GM12878 (cell line): ENCODE measurements around the gene TBCD. TPM values are rescaled to one million over a fixed set of nuclear protein-coding genes. Genes with fewer than 3 reads are reported as not detected.

ENCODE experiments used
- ATAC-seq: fragments of 200-7000 bp; cut with Tn5 transposase; 3 replicates; pipeline ENCODE4 v1.9.1; 2020; ENCODE audit warnings: mild to moderate bottlenecking, moderate library complexity
- BruUV-seq: library from RNA; stranded (reverse); fragments of 400-500 nt; replicated peaks from 2 replicates; lab custom pipeline; 2021; lab: Mats Ljungman, UMichigan
- CTCF ChIA-PET: fragments of 300-600 bp; sonication (Branson Sonifier 250); formaldehyde crosslinking; extraction: SDS; loops from one replicate; lab custom pipeline; 2021; ENCODE audit warnings: inconsistent platforms; lab: Yijun Ruan, JAX
- POLR2A ChIA-PET: fragments of 350-600 bp; formaldehyde crosslinking; extraction: SDS; loops from one replicate; lab custom pipeline; 2021; ENCODE audit warnings: inconsistent platforms; lab: Charles Lee
- RAD21 ChIA-PET: fragments of 300-600 bp; sonication (Branson Sonifier 250); formaldehyde crosslinking; loops from one replicate; lab custom pipeline; 2023; ENCODE audit warnings: antibody characterized with exemption; ENCODE audit not compliant: unreplicated experiment; lab: Charles Lee
- SMC1A ChIA-PET: fragments of 300-600 bp; sonication (Branson Sonifier 250); formaldehyde crosslinking; loops from one replicate; lab custom pipeline; 2023; ENCODE audit not compliant: unreplicated experiment, uncharacterized antibody; lab: Charles Lee
- DNase-seq: peaks from one replicate; pipeline ENCODE4 v3.0.0-alpha.2; 2011; ENCODE audit warnings: low read depth, low spot score
- FAIRE-seq: peaks from 3 replicates; lab custom pipeline; 2011; peaks lifted over from hg19 to GRCh38; lab: Jason Lieb, UNC
- H2AFZ ChIP-seq: 2 replicates; pipeline ENCODE4 v1.6.0; 2011; ENCODE audit warnings: low read depth, low read length, control low read depth; ENCODE audit not compliant: control insufficient read depth
- H3K27ac ChIP-seq: 2 replicates; pipeline ENCODE4 v1.5.1; 2011; ENCODE audit warnings: control low read depth; ENCODE audit not compliant: control insufficient read depth, insufficient read depth
- H3K27me3 ChIP-seq, 2 experiments: replicated peaks in 1 of 2; 2 replicates each; pipeline versions ENCODE4 v1.6.0 to v1.6.1; 2011; ENCODE audit warnings: low read length in 1 of 2; ENCODE audit not compliant: control insufficient read depth in 2 of 2, insufficient read depth in 2 of 2
- H3K36me3 ChIP-seq, 2 experiments: 2 replicates each; pipeline ENCODE4 v1.5.1; 2011; ENCODE audit warnings: low read length in 1 of 2; ENCODE audit not compliant: control insufficient read depth in 2 of 2, insufficient read depth in 2 of 2
- H3K4me1 ChIP-seq: 2 replicates; pipeline ENCODE4 v1.6.1; 2011; ENCODE audit warnings: mild to moderate bottlenecking, low read length, moderate library complexity, mixed read lengths; ENCODE audit not compliant: control insufficient read depth, insufficient read depth
- H3K4me2 ChIP-seq: 2 replicates; pipeline ENCODE4 v1.6.0; 2011; ENCODE audit warnings: control low read depth; ENCODE audit not compliant: control insufficient read depth, insufficient read depth
- H3K4me3 ChIP-seq: fragments of 200-600 bp; sonication (generic); 2 replicates; pipeline ENCODE4 v1.5.1; 2016
- H3K79me2 ChIP-seq: 2 replicates; pipeline ENCODE4 v1.6.0; 2011; ENCODE audit warnings: low read length; ENCODE audit not compliant: control insufficient read depth, insufficient read depth
- H3K9ac ChIP-seq: 2 replicates; pipeline ENCODE4 v1.8.0; 2011; ENCODE audit warnings: low read length, control low read depth, mixed read lengths; ENCODE audit not compliant: control insufficient read depth, insufficient read depth
- H3K9me3 ChIP-seq: replicated peaks from 3 replicates; pipeline ENCODE4 v1.5.1; 2011; ENCODE audit warnings: mild to moderate bottlenecking, low read length; ENCODE audit not compliant: control insufficient read depth, insufficient read depth
- H4K20me1 ChIP-seq: 2 replicates; pipeline ENCODE4 v1.6.0; 2011; ENCODE audit not compliant: control insufficient read depth, insufficient read depth
- BMI1 ChIP-seq: fragments of 450-650 bp; IDR thresholded peaks from 2 replicates; pipeline ENCODE4 v1.6.1; 2016; ENCODE audit warnings: mild to moderate bottlenecking, moderate library complexity, borderline replicate concordance
- CBX3 ChIP-seq: fragments of 200-600 bp; sonication (generic); IDR thresholded peaks from 2 replicates; pipeline ENCODE4 v1.6.1; 2016; ENCODE audit warnings: low read depth, borderline replicate concordance
- CHD1 ChIP-seq: IDR thresholded peaks from 2 replicates; pipeline ENCODE4 v1.6.1; 2012; ENCODE audit warnings: low read depth, low read length, improper control_type of control experiment
- EED ChIP-seq: sonication (generic); IDR thresholded peaks from 2 replicates; pipeline ENCODE4 v1.6.1; 2016; ENCODE audit warnings: antibody characterized with exemption, low read depth
- IRF3 ChIP-seq: fragments of 450-650 bp; IDR thresholded peaks from 2 replicates; pipeline ENCODE4 v1.6.1; 2014; ENCODE audit warnings: mild to moderate bottlenecking
- JUNB ChIP-seq: IDR thresholded peaks from 2 replicates; pipeline ENCODE4 v1.6.1; 2016; ENCODE audit warnings: antibody characterized with exemption, mild to moderate bottlenecking
- MTA3 ChIP-seq: IDR thresholded peaks from 2 replicates; pipeline ENCODE4 v1.6.1; 2012; ENCODE audit warnings: low read length, inconsistent platforms, borderline replicate concordance
- NFIC ChIP-seq: IDR thresholded peaks from 2 replicates; pipeline ENCODE4 v1.6.1; 2012; ENCODE audit warnings: low read depth, mild to moderate bottlenecking, inconsistent platforms, low read length, moderate library complexity
- POLR2A ChIP-seq: IDR thresholded peaks from 2 replicates; pipeline ENCODE4 v1.6.1; 2011; ENCODE audit warnings: low read depth, mild to moderate bottlenecking, low read length
- PRDM15 ChIP-seq: fragments of 450-650 bp; formaldehyde crosslinking; IDR thresholded peaks from 2 replicates; pipeline ENCODE4 v1.4.0; 2020; ENCODE audit warnings: mild to moderate bottlenecking, moderate library complexity
- RFX5 ChIP-seq: IDR thresholded peaks from 2 replicates; pipeline ENCODE4 v1.6.1; 2011; ENCODE audit warnings: low read depth, low read length, improper control_type of control experiment
- SREBF2 ChIP-seq: IDR thresholded peaks from 2 replicates; pipeline ENCODE4 v1.6.1; 2012; ENCODE audit warnings: mild to moderate bottlenecking, low read length
- SUPT20H ChIP-seq: IDR thresholded peaks from 2 replicates; pipeline ENCODE4 v1.6.1; 2011; ENCODE audit warnings: low read depth, mild to moderate bottlenecking, low read length, moderate library complexity, borderline replicate concordance; ENCODE audit not compliant: control insufficient read depth
- USF2 ChIP-seq: IDR thresholded peaks from 2 replicates; pipeline ENCODE4 v1.6.1; 2011; ENCODE audit warnings: low read depth, low read length, improper control_type of control experiment, borderline replicate concordance
- ZBTB4 ChIP-seq: fragments of 450-650 bp; formaldehyde crosslinking; IDR thresholded peaks from 2 replicates; pipeline ENCODE4 v1.4.0; 2022; ENCODE audit warnings: mild to moderate bottlenecking, moderate library complexity
- in situ Hi-C: fragments of 300-500 bp; cut with MboI; formaldehyde crosslinking; loops from 9 replicates; pipeline ENCODE4 v1.14.3; 2018; ENCODE audit warnings: mixed read lengths
- intact Hi-C: fragments of 100-400 bp; cut with micrococcal nuclease; formaldehyde crosslinking; loops from one replicate; pipeline ENCODE4 v1.14.2; 2022; ENCODE audit not compliant: unreplicated experiment
- polyA plus RNA-seq, 11 experiments: library from polyadenylated mRNA; depleted of rRNA in 4 of 11; unstranded in 6 of 11; stranded (reverse) in 5 of 11; fragments of >200 nt; fragmentation: Nextera tagmentation in 4 of 11; fragmentation: Illumina TruSeq in 1 of 11; extraction: Ambion mirVana in 4 of 11; extraction: Trizol in 1 of 11; gene quantifications; 1 replicate in 1 of 11; 2 replicates in 10 of 11; pipeline versions ENCODE4 v1.2.1 to v1.2.3, GENCODE V29; 2011 to 2016; ENCODE audit warnings: inconsistent platforms in 2 of 11, missing spikeins in 2 of 11, low read depth in 1 of 11
- total RNA-seq, 4 experiments: library from RNA; depleted of rRNA in 3 of 4; stranded (reverse); fragments of >200 nt in 3 of 4; fragmentation: Illumina TruSeq in 1 of 4; extraction: Trizol in 1 of 4; gene quantifications; 2 replicates each; pipeline versions ENCODE4 v1.2.1 to v1.2.3, GENCODE V29; 2013 to 2021

Gene TBCD
- total and polyA plus RNA-seq, 10 of the 15 experiments (the other 5 are each of a cell fraction or from before 2014, with no cell fraction given), result 10.3 to 114 (median 52.4) TPM

GRCh38 chr17:82989881-82990280 lies 238.0 kb downstream of the TBCD start (continued):
- TF ChIP-seq ZBTB4 (CRISPR knock-in tag), result no peak
- no peak for TF ChIP-seq SREBF2
- TF ChIP-seq RFX5, result no peak
- no peak for TF ChIP-seq EED
- no peak for TF ChIP-seq NFIC
- no peak for TF ChIP-seq USF2

GRCh38 chr17:82993005-82993404 lies 241.1 kb downstream of the TBCD start:
- intact Hi-C loops (no loop called here), in situ Hi-C loops (no loop called here)
- DNase-seq (no peak), ATAC-seq (no peak), FAIRE-seq (no peak)
- RAD21 ChIA-PET, result no interaction called here
- Histone ChIP-seq H3K79me2 (no peaks in the 10 kb centered on the region), H3K9me3 (no peaks in the 10 kb centered on the region; the same call in 1 of the 3 replicates), H3K9ac (no peak overlapping the region), H3K4me3 (no peak overlapping the region), H3K4me2 (no peak overlapping the region), H2AFZ (no peak overlapping the region), H3K36me3 (no peaks in the 10 kb centered on the region), H3K4me1 (no peaks in the 10 kb centered on the region), H3K27me3 (no peaks in the 10 kb centered on the region), H4K20me1 (no peaks in the 10 kb centered on the region), H3K27ac (no peak overlapping the region)
- no TSS peak for BruUV-seq
- CTCF ChIA-PET, result no interaction called here
- POLR2A ChIA-PET, result no interaction called here
- SMC1A ChIA-PET, result interaction anchor here (1.4 kb wide), 1 partner anchor 12 kb away, joined by 5 read pairs; no protein-coding TSS in a partner anchor
- TF ChIP-seq CHD1, result no peak
- TF ChIP-seq CBX3, result no peak
- no peak for TF ChIP-seq PRDM15 (CRISPR knock-in tag)
- no peak for TF ChIP-seq POLR2A
- no peak for TF ChIP-seq MTA3
- no peak for TF ChIP-seq BMI1
- TF ChIP-seq IRF3, result no peak
- no peak for TF ChIP-seq JUNB
- no peak for TF ChIP-seq SREBF2
- TF ChIP-seq SUPT20H, result no peak
